ENCODE results near the gene RSPH6A.

DNA sequence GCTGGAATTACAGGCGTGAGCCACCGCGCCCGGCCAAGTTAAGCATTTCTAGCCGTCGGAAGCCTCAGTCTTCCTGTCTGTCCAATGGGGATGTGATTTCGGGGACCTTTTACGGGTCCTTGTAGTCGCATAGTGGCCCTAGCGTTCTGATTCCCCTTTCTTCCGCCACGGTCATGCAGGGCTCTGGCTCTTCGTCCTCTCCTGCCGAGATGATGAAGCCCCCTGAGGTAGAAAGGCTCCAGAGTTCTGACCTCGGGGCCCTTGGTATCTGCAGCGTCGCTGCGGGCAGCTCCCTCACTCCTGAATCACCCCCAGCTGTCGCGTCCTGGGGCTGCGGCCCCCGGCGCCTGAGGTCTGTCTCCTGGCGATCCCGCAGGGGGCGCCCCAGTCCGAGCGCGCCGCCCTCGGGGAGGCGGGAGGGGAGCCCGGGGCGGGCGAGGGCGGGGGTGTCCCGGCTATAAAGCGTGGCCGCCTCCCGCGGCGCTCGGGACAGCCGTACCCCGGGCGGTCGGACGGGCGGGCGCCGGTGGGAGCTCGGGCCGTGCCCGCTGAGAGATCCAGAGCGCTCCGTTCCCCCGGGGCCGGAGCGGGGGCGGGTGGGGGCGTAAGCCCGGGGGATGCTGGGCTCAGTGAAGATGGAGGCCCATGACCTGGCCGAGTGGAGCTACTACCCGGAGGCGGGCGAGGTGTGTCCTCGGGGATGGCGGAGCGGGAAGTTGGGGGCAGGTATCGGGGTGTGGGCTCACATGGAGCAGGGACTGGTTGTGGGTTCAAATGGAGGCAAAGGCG, 48.9 kb upstream of the RSPH6A start, which contains the start of gene FOXA3:
- no peak for TF ChIP-seq POLR2A (IDR thresholded peaks at IDR 0.05)
- TF ChIP-seq, protein P1, sequence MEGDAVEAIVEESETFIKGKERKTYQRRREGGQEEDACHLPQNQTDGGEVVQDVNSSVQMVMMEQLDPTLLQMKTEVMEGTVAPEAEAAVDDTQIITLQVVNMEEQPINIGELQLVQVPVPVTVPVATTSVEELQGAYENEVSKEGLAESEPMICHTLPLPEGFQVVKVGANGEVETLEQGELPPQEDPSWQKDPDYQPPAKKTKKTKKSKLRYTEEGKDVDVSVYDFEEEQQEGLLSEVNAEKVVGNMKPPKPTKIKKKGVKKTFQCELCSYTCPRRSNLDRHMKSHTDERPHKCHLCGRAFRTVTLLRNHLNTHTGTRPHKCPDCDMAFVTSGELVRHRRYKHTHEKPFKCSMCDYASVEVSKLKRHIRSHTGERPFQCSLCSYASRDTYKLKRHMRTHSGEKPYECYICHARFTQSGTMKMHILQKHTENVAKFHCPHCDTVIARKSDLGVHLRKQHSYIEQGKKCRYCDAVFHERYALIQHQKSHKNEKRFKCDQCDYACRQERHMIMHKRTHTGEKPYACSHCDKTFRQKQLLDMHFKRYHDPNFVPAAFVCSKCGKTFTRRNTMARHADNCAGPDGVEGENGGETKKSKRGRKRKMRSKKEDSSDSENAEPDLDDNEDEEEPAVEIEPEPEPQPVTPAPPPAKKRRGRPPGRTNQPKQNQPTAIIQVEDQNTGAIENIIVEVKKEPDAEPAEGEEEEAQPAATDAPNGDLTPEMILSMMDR (IDR thresholded peaks at IDR 0.05): peak; percentile 40 to 61 (median 51)
